B cell (primary cell): ENCODE data around the gene AWAT1. TPM values are rescaled to one million over a fixed set of nuclear protein-coding genes. Genes with fewer than 3 reads are reported as not detected.

Experiments used
- ATAC-seq: fragments of 200-7000 bp; cut with Tn5 transposase; one replicate; pipeline ENCODE4 v1.10.0; 2021; ENCODE audit warnings: low read depth, mild to moderate bottlenecking, moderate number of reproducible peaks, moderate library complexity
- CTCF ChIA-PET: fragments of 350-600 bp; sonication (Branson Sonifier 250); formaldehyde crosslinking; loops from one replicate; lab custom pipeline; 2021; ENCODE audit warnings: antibody characterized with exemption, inconsistent platforms; lab: Charles Lee
- POLR2A ChIA-PET: fragments of 350-600 bp; sonication (Branson Sonifier 250); formaldehyde crosslinking; loops from one replicate; lab custom pipeline; 2021; ENCODE audit warnings: antibody characterized with exemption; lab: Charles Lee
- DNase-seq: peaks from one replicate; pipeline ENCODE4 v3.0.0; 2013
- H2AFZ ChIP-seq: 2 replicates; pipeline ENCODE4 v1.6.1; 2012; ENCODE audit warnings: mild to moderate bottlenecking, low read depth, low read length; ENCODE audit not compliant: insufficient read depth, poor library complexity, severe bottlenecking
- H3K27ac ChIP-seq, 2 donors: 1 replicate in 1 of 2; 2 replicates in 1 of 2; pipeline ENCODE4 v1.5.1; 2012 to 2013; ENCODE audit warnings: low read length in 2 of 2, mild to moderate bottlenecking in 2 of 2, moderate library complexity in 1 of 2
- H3K27me3 ChIP-seq, 4 experiments: fragments of 200-600 bp in 1 of 4; sonication (generic) in 1 of 4; replicated peaks in 1 of 4; 1 replicate in 2 of 4; 2 replicates in 2 of 4; pipeline versions ENCODE4 v1.6.1 to v1.7.0; 2013 to 2016; ENCODE audit warnings: low read length in 3 of 4, mild to moderate bottlenecking in 2 of 4, mixed read lengths in 1 of 4, moderate library complexity in 1 of 4; ENCODE audit not compliant: insufficient read depth in 4 of 4, control insufficient read depth in 3 of 4; ENCODE audit errors: control extremely low read depth in 1 of 4
- H3K36me3 ChIP-seq, 2 experiments: replicated peaks in 1 of 2; 1 replicate in 1 of 2; 2 replicates in 1 of 2; pipeline versions ENCODE4 v1.6.1 to v1.7.1; 2013; ENCODE audit warnings: low read length in 1 of 2; ENCODE audit not compliant: insufficient read depth in 2 of 2, control insufficient read depth in 1 of 2; ENCODE audit errors: control extremely low read depth in 1 of 2, extremely low read depth in 1 of 2
- H3K4me1 ChIP-seq, 2 donors: fragments of 200-600 bp in 1 of 2; sonication (generic) in 1 of 2; 1 replicate in 1 of 2; 2 replicates in 1 of 2; pipeline versions ENCODE4 v1.5.1 to v1.6.1; 2013 to 2017; ENCODE audit warnings: low read length in 2 of 2; ENCODE audit not compliant: control insufficient read depth in 2 of 2, insufficient read depth in 2 of 2
- H3K4me2 ChIP-seq: replicated peaks from 2 replicates; pipeline ENCODE3; 2012; ENCODE audit warnings: mild to moderate bottlenecking, low read depth, low read length; ENCODE audit not compliant: poor library complexity, severe bottlenecking
- H3K4me3 ChIP-seq, 5 experiments: fragments of 200-600 bp in 1 of 5; sonication (generic) in 1 of 5; 1 replicate in 3 of 5; 2 replicates in 2 of 5; pipeline versions ENCODE4 v1.5.1 to v1.7.0; 2011 to 2016; ENCODE audit warnings: low read length in 4 of 5, mild to moderate bottlenecking in 4 of 5, low read depth in 2 of 5, control low read depth in 1 of 5, moderate library complexity in 1 of 5; ENCODE audit not compliant: insufficient read depth in 1 of 5; ENCODE audit errors: control extremely low read depth in 1 of 5, extremely low read depth in 1 of 5
- H3K79me2 ChIP-seq: fragments of 200-600 bp; sonication (generic); one replicate; pipeline ENCODE4 v1.6.0; 2016; ENCODE audit warnings: low read length; ENCODE audit not compliant: control insufficient read depth, insufficient read depth
- H3K9ac ChIP-seq: fragments of 200-600 bp; sonication (generic); 2 replicates; pipeline ENCODE4 v1.6.1; 2017; ENCODE audit warnings: mild to moderate bottlenecking, low read length, moderate library complexity
- H3K9me3 ChIP-seq, 3 donors: one replicate each; pipeline versions ENCODE4 v1.6.1 to v1.7.1; 2013; ENCODE audit warnings: low read length in 2 of 3; ENCODE audit not compliant: control insufficient read depth in 2 of 3, insufficient read depth in 1 of 3; ENCODE audit errors: control extremely low read depth in 1 of 3
- H4K20me1 ChIP-seq: 2 replicates; pipeline ENCODE4 v1.6.0; 2012; ENCODE audit warnings: mild to moderate bottlenecking, low read length; ENCODE audit not compliant: insufficient read depth, control insufficient read depth, poor library complexity, severe bottlenecking
- H3K27ac Mint-ChIP-seq: one replicate; pipeline ENCODE4 v1.8.0; 2021; ENCODE audit warnings: mixed read lengths
- H3K27me3 Mint-ChIP-seq: one replicate; pipeline ENCODE4 v1.8.0; 2021; ENCODE audit warnings: mixed read lengths
- H3K4me1 Mint-ChIP-seq: one replicate; pipeline ENCODE4 v1.8.0; 2021; ENCODE audit warnings: mixed read lengths
- H3K4me3 Mint-ChIP-seq: one replicate; pipeline ENCODE4 v1.8.0; 2021; ENCODE audit warnings: mixed read lengths
- H3K9me3 Mint-ChIP-seq: one replicate; pipeline ENCODE4 v1.8.0; 2022; ENCODE audit warnings: mixed read lengths; ENCODE audit not compliant: insufficient read depth
- CTCF ChIP-seq: fragments of 200-600 bp; IDR thresholded peaks from one replicate; pipeline ENCODE4 v1.8.0; 2022; ENCODE audit warnings: antibody characterized with exemption, mild to moderate bottlenecking
- EZH2 ChIP-seq: IDR thresholded peaks from 2 replicates; pipeline ENCODE4 v1.6.1; 2012; ENCODE audit warnings: borderline replicate concordance, low read depth, mild to moderate bottlenecking, moderate library complexity, low read length; ENCODE audit not compliant: insufficient read depth, poor library complexity, severe bottlenecking
- WGBS: methylation state at CpG from one replicate; pipeline ENCODE4 v1.1.5; 2013; ENCODE audit warnings: missing lambda C conversion rate; ENCODE audit not compliant: insufficient coverage; 5-methylcytosine and 5-hydroxymethylcytosine counted together
- intact Hi-C: fragments of 100-400 bp; cut with micrococcal nuclease; formaldehyde crosslinking; loops from one replicate; pipeline ENCODE4 v1.10.0; 2022
- polyA plus RNA-seq: library from polyadenylated mRNA; depleted of rRNA; stranded (reverse); fragments of >200 nt; gene quantifications from 2 replicates; pipeline ENCODE4 v1.2.3, GENCODE V29; 2012
- total RNA-seq, 2 donors: library from RNA; stranded (reverse); fragments of 120-200 nt in 1 of 2; gene quantifications; 1 replicate in 1 of 2; 2 replicates in 1 of 2; pipeline versions ENCODE4 v1.2.3 to v1.2.4, GENCODE V29; 2013 to 2022

AWAT1 gene
- total and polyA plus RNA-seq, 2 donors (not counting 1 experiment from before 2014, with no cell fraction given): not detected

- Mint-ChIP-seq H3K9me3 (no peaks in the 10 kb centered on the region), H3K27ac (no peak overlapping the region), H3K27me3 (no peaks in the 10 kb centered on the region), H3K4me3 (no peak overlapping the region), H3K4me1 (no peaks in the 10 kb centered on the region)
- Histone ChIP-seq H3K36me3 (no peaks in the 10 kb centered on the region), H3K27me3 (no peaks in the 10 kb centered on the region), H3K79me2 (no peaks in the 10 kb centered on the region), H3K27ac (no peak overlapping the region), H3K4me1 (no peaks in the 10 kb centered on the region), H3K9ac (no peak overlapping the region), H2AFZ (no peak overlapping the region), H3K4me2 (no peak overlapping the region), H3K9me3 (no peaks in the 10 kb centered on the region), H4K20me1 (no peaks in the 10 kb centered on the region), H3K4me3 (no peak overlapping the region)
- intact Hi-C loops: no loop called here
- POLR2A ChIA-PET: no interaction called here
- WGBS: no CpG with 5 or more reads among the region's 3 CpGs
- TF ChIP-seq CTCF: no peak
- no peak for TF ChIP-seq EZH2
- CTCF ChIA-PET: no interaction called here
- DNase-seq: no peak
- no peak for ATAC-seq
These were observed 30.3 kb downstream of the AWAT1 start for GRCh38 chrX:70264784-70265183.

GRCh38 chrX:70268034-70268433 is 33.6 kb downstream of the AWAT1 start, which contains the start of gene ARR3:
TSS of gene ARR3 (plus strand) at chrX:70268334. CDS start at chrX:70269386, 1,052 bp downstream.
- H3K9me3 Mint-ChIP-seq: no peaks in the 10 kb centered on the region
- DNase-seq: no peak

More at GRCh38 chrX:70268034-70268433, 33.6 kb downstream of the AWAT1 start, which contains the start of gene ARR3:
- CTCF ChIA-PET: no interaction called here
- no peaks in the 10 kb centered on the region for H4K20me1 ChIP-seq
- H3K9ac ChIP-seq: no peak within 1 kb of the TSS
- TF ChIP-seq EZH2 (no peak), CTCF (no peak)
- no peaks in the 10 kb centered on the region for H3K27me3 Mint-ChIP-seq
- no peak within 1 kb of the TSS for H3K4me3 ChIP-seq
- no peak within 1 kb of the TSS for H3K27ac Mint-ChIP-seq
- H2AFZ ChIP-seq: no peak within 1 kb of the TSS
- no peak within 1 kb of the TSS for H3K27ac ChIP-seq
- no peaks in the 10 kb centered on the region for H3K9me3 ChIP-seq
- no peaks in the 10 kb centered on the region for H3K27me3 ChIP-seq
- H3K4me1 ChIP-seq: no peaks in the 10 kb centered on the region
- intact Hi-C loops: no loop called here
- POLR2A ChIA-PET: no interaction called here
- no peak within 1 kb of the TSS for H3K4me3 Mint-ChIP-seq
- H3K36me3 ChIP-seq: no peaks in the 10 kb centered on the region
- H3K4me2 ChIP-seq: no peak within 1 kb of the TSS
- no peaks in the 10 kb centered on the region for H3K79me2 ChIP-seq
- H3K4me1 Mint-ChIP-seq: no peaks in the 10 kb centered on the region
- no peak for ATAC-seq
